Measurements from ENCODE around the gene SPECC1L.

DNA sequence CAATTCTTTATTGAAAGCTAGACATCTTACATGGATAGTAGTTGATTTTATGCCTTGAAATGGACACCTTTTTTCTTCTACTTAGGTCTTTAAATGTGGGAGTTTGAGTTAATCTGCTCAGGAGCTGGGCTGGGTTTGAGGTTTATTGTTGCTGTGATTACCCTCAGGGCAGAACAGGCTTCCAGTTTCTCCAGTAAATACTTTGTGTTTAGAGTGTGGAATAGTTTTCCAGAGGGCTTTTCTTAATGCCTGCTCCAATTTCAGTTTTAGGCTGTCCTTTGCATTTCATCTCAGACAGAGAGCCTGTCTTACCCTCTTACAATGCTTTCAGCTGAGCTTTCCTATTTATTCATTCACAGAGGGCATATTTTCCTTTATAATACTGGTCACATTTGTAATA is 86.9 kb downstream of the SPECC1L start:
- TF ChIP-seq POLR2A (IDR thresholded peaks at IDR 0.05; ENCODE audit: low read length) (no peak), GATA1 (IDR thresholded peaks at IDR 0.05; ENCODE audit: low read depth, low read length) (no peak)
